Testis (tissue), 3 donors: ENCODE data around the gene NAT8L. TPM values are rescaled to one million over a fixed set of nuclear protein-coding genes. Genes with fewer than 3 reads are reported as not detected.
A peak's percentile ranks its signal among the peaks of the same experiment; 100 is the strongest.

Experiments used
- DNase-seq: peaks from one replicate; pipeline ENCODE4 v3.0.0-alpha.2; 2019
- H3K27ac ChIP-seq, 2 donors: fragments of 200-600 bp; sonication (generic); one replicate each; pipeline ENCODE4 v1.5.1; 2019
- H3K27me3 ChIP-seq: fragments of 200-600 bp; sonication (generic); one replicate; pipeline ENCODE4 v1.5.1; 2019
- H3K36me3 ChIP-seq: fragments of 200-600 bp; sonication (generic); one replicate; pipeline ENCODE4 v1.5.1; 2017; ENCODE audit warnings: low read depth; ENCODE audit errors: missing control alignments
- H3K4me1 ChIP-seq: fragments of 200-600 bp; sonication (generic); one replicate; pipeline ENCODE4 v1.5.1; 2019
- H3K4me3 ChIP-seq, 2 donors: fragments of 200-600 bp; sonication (generic); one replicate each; pipeline ENCODE4 v1.5.1; 2017 to 2019
- H3K9me3 ChIP-seq: fragments of 200-600 bp; sonication (generic); one replicate; pipeline ENCODE4 v1.5.1; 2017
- CTCF ChIP-seq, 3 experiments: fragments of 450-650 bp in 2 of 3; fragments of 200-600 bp in 1 of 3; sonication (generic) in 1 of 3; IDR thresholded peaks; one replicate each; pipeline ENCODE4 v1.5.1; 2016 to 2019; ENCODE audit warnings: antibody characterized with exemption in 3 of 3, mild to moderate bottlenecking in 2 of 3, moderate library complexity in 1 of 3
- POLR2A ChIP-seq: fragments of 450-650 bp; IDR thresholded peaks from one replicate; pipeline ENCODE4 v1.6.1; 2017; ENCODE audit warnings: antibody characterized with exemption, mild to moderate bottlenecking, moderate library complexity
- WGBS, 2 donors: methylation state at CpG; one replicate each; pipeline ENCODE4 v1.1.5; 2018; 5-methylcytosine and 5-hydroxymethylcytosine counted together
- intact Hi-C: fragments of 100-400 bp; cut with DNase I; formaldehyde crosslinking; loops from one replicate; pipeline ENCODE4 v1.15.1; 2023; ENCODE audit warnings: low total_unique reads
- polyA plus RNA-seq: library from polyadenylated mRNA; stranded (reverse); fragments of 350-450 nt; fragmentation: Illumina TruSeq; extraction: RNeasy Lipid Tissue Mini Kit (QIAGEN cat#74804); gene quantifications from one replicate; pipeline ENCODE4 v1.2.3, GENCODE V29; 2014; ENCODE audit warnings: low read depth, low replicate concordance; ENCODE audit not compliant: insufficient read depth
- total RNA-seq, 2 donors: library from RNA; depleted of rRNA; stranded (reverse); fragments of >200 nt; gene quantifications; one replicate each; pipeline ENCODE4 v1.2.3, GENCODE V29; 2016

The NAT8L gene
- total and polyA plus RNA-seq, 3 donors from 2014 or later, result 36.6 to 82.9 (median 56.6) TPM

GRCh38 chr4:2063557-2064275 lies 4.6 kb downstream of the NAT8L start:
- intact Hi-C loops, result no loop called here
- no peak for DNase-seq
- Histone ChIP-seq H3K27me3 (no peaks in the 10 kb centered on the region), H3K36me3 (no peaks in the 10 kb centered on the region), H3K4me3 (no peak overlapping the region), H3K4me1 (peaks cover 24% of the 10 kb centered on the region), H3K9me3 (no peaks in the 10 kb centered on the region), H3K27ac (no peak overlapping the region)
- no peak for TF ChIP-seq POLR2A
- TF ChIP-seq CTCF (IDR thresholded peaks at IDR 0.05), result no peak
- WGBS, 2 donors, result 92 to 95% methylated on average over 15 to 53 of the region's 53 CpGs

GRCh38 chr4:2064276-2064991 lies 5.3 kb downstream of the NAT8L start:
- no peak for DNase-seq

GRCh38 chr4:2065106-2065930 lies 6.2 kb downstream of the NAT8L start:
- Histone ChIP-seq H3K4me3 (no peak overlapping the region), H3K27ac (no peak overlapping the region), H3K9me3 (no peaks in the 10 kb centered on the region), H3K36me3 (no peaks in the 10 kb centered on the region), H3K27me3 (no peaks in the 10 kb centered on the region), H3K4me1 (peaks cover 24% of the 10 kb centered on the region)
- no peak for TF ChIP-seq POLR2A
- no peak for TF ChIP-seq CTCF (IDR thresholded peaks at IDR 0.05)
- intact Hi-C loops, result no loop called here
- 63 to 69% methylated on average over 16 to 24 of the region's 24 CpGs for WGBS, 2 donors
- DNase-seq, result no peak

More at GRCh38 chr4:2064276-2064991, 5.3 kb downstream of the NAT8L start:
- WGBS, 2 donors, result 78 to 79% methylated on average over 13 to 40 of the region's 40 CpGs
- H3K36me3 ChIP-seq, result no peaks in the 10 kb centered on the region
- TF ChIP-seq POLR2A (no peak), CTCF (IDR thresholded peaks at IDR 0.05) (no peak)
- intact Hi-C loops, result no loop called here
- H3K9me3 ChIP-seq, result no peaks in the 10 kb centered on the region
- peaks cover 24% of the 10 kb centered on the region for H3K4me1 ChIP-seq
- no peak overlapping the region for H3K27ac ChIP-seq
- no peaks in the 10 kb centered on the region for H3K27me3 ChIP-seq
- no peak overlapping the region for H3K4me3 ChIP-seq

- DNase-seq, result peak; percentile 68
- Histone ChIP-seq H3K36me3 (no peaks in the 10 kb centered on the region), H3K4me3 (no peak overlapping the region), H3K4me1 (peaks cover 28% of the 10 kb centered on the region), H3K27me3 (no peaks in the 10 kb centered on the region), H3K9me3 (no peaks in the 10 kb centered on the region), H3K27ac (no peak overlapping the region)
- WGBS, 2 donors, result 66 to 86% methylated on average over 7 to 15 of the region's 15 CpGs
- intact Hi-C loops, result no loop called here
- TF ChIP-seq CTCF (IDR thresholded peaks at IDR 0.05) (no peak), POLR2A (no peak)
These were observed 7.0 kb downstream of the NAT8L start for GRCh38 chr4:2066011-2066551.
